Panc1 (cell line): Measurements from ENCODE around the gene GRIA4. TPM values are rescaled to one million over a fixed set of nuclear protein-coding genes. Genes with fewer than 3 reads are reported as not detected.

Experiments
- ATAC-seq: fragments of 200-7000 bp; cut with Tn5 transposase; 2 replicates; pipeline ENCODE4 v1.9.1; 2020; ENCODE audit warnings: mild to moderate bottlenecking, moderate library complexity
- BruUV-seq: library from RNA; stranded (reverse); fragments of 400-500 nt; replicated peaks from 2 replicates; lab custom pipeline; 2021; lab: Mats Ljungman, UMichigan
- CTCF ChIA-PET: fragments of 300-600 bp; sonication (Branson Sonifier 250); formaldehyde crosslinking; loops from one replicate; lab custom pipeline; 2022; ENCODE audit warnings: antibody characterized with exemption; lab: Charles Lee
- POLR2A ChIA-PET: fragments of 300-600 bp; sonication (Branson Sonifier 250); formaldehyde crosslinking; loops from one replicate; lab custom pipeline; 2022; ENCODE audit warnings: antibody characterized with exemption; lab: Charles Lee
- DNase-seq: peaks from one replicate; pipeline ENCODE4 v3.0.0-alpha.2; 2010; ENCODE audit warnings: low read depth, low spot score
- H3K27ac ChIP-seq: 2 replicates; pipeline ENCODE4 v1.5.1; 2011; ENCODE audit warnings: mild to moderate bottlenecking, low read length, inconsistent platforms
- H3K27me3 ChIP-seq: fragments of 200-500 bp; sonication (Bioruptor generic); 2 replicates; pipeline ENCODE4 v1.6.0; 2014; ENCODE audit warnings: low read length, inconsistent platforms; ENCODE audit not compliant: control insufficient read depth, insufficient read depth
- H3K36me3 ChIP-seq: fragments of 200-500 bp; sonication (Bioruptor generic); 2 replicates; pipeline ENCODE4 v1.5.1; 2014; ENCODE audit warnings: inconsistent platforms, mild to moderate bottlenecking, low read length, moderate library complexity; ENCODE audit not compliant: control insufficient read depth, insufficient read depth
- H3K4me1 ChIP-seq: 2 replicates; pipeline ENCODE4 v1.5.1; 2011; ENCODE audit warnings: inconsistent platforms, mild to moderate bottlenecking, low read length, moderate library complexity; ENCODE audit not compliant: control insufficient read depth, insufficient read depth
- H3K4me3 ChIP-seq, 2 experiments: 2 replicates each; pipeline ENCODE4 v1.5.1; 2011 to 2012; ENCODE audit warnings: low read depth in 2 of 2, low read length in 2 of 2, mild to moderate bottlenecking in 2 of 2, inconsistent platforms in 1 of 2, moderate library complexity in 1 of 2
- H3K9me3 ChIP-seq: fragments of 200-500 bp; sonication (Bioruptor generic); 2 replicates; pipeline ENCODE4 v1.5.1; 2014; ENCODE audit warnings: low read depth, mild to moderate bottlenecking, inconsistent platforms, low read length, moderate library complexity; ENCODE audit not compliant: control insufficient read depth, insufficient read depth
- CTCF ChIP-seq: fragments of 450-650 bp; IDR thresholded peaks from 2 replicates; pipeline ENCODE4 v1.5.1; 2017; ENCODE audit warnings: mild to moderate bottlenecking
- POLR2AphosphoS5 ChIP-seq: IDR thresholded peaks from 2 replicates; pipeline ENCODE4 v1.6.1; 2012; ENCODE audit warnings: mild to moderate bottlenecking, low read depth, low read length, moderate library complexity
- REST ChIP-seq, 2 experiments: IDR thresholded peaks; 2 replicates each; pipeline ENCODE4 v1.6.1; 2011 to 2012; ENCODE audit warnings: low read depth in 2 of 2, control low read depth in 1 of 2, low read length in 1 of 2, mild to moderate bottlenecking in 1 of 2, moderate library complexity in 1 of 2; ENCODE audit not compliant: insufficient read depth in 1 of 2
- SIN3A ChIP-seq: IDR thresholded peaks from 2 replicates; pipeline ENCODE4 v1.6.1; 2012; ENCODE audit warnings: low read depth, mild to moderate bottlenecking, low read length, moderate library complexity, borderline replicate concordance; ENCODE audit not compliant: insufficient read depth
- TCF7L2 ChIP-seq: IDR thresholded peaks from 2 replicates; pipeline ENCODE4 v1.6.1; 2011; ENCODE audit warnings: mild to moderate bottlenecking, low read depth, low read length, inconsistent platforms
- in situ Hi-C: cut with HindIII; loops from 2 replicates; pipeline ENCODE4 v1.10.0; 2016; ENCODE audit warnings: low sequenced_read_pairs, low pct_unique_long_range_greater_than_20kb
- intact Hi-C: fragments of 100-400 bp; cut with micrococcal nuclease; formaldehyde crosslinking; loops from one replicate; pipeline ENCODE4 v1.10.0; 2022; ENCODE audit not compliant: unreplicated experiment
- total RNA-seq: library from RNA; stranded (reverse); gene quantifications from one replicate; pipeline ENCODE4 v1.2.1, GENCODE V29; 2021; ENCODE audit not compliant: unreplicated experiment

Gene GRIA4
- total RNA-seq, 1 experiment from 2014 or later = not detected

- no peak overlapping the region for H3K27ac ChIP-seq
- no peak for DNase-seq
Observed at GRCh38 chr11:105918039-105918438, 308.2 kb downstream of the GRIA4 start.

DNA sequence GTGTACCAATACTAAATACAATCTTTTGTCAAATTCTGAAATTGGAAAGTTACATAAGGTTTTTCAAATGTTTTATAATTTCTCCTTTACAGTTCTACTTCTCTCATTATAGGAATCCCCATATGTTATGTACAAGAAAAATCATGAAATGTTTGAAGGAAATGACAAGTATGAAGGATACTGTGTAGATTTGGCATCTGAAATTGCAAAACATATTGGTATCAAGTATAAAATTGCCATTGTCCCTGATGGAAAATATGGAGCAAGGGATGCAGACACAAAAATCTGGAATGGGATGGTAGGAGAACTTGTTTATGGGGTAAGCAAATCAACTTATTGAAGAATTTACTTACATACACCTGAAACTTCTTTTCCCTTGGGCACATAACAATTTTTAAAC is 308.7 kb downstream of the GRIA4 start:
- ChIA-PET CTCF (no interaction called here), POLR2A (no interaction called here)
- Histone ChIP-seq H3K4me1 (no peaks in the 10 kb centered on the region), H3K9me3 (no peaks in the 10 kb centered on the region), H3K27me3 (no peaks in the 10 kb centered on the region), H3K27ac (no peak overlapping the region), H3K36me3 (no peaks in the 10 kb centered on the region), H3K4me3 (no peak overlapping the region)
- BruUV-seq = no TSS peak
- TF ChIP-seq CTCF = no peak
- no peak for TF ChIP-seq TCF7L2
- no peak for TF ChIP-seq POLR2AphosphoS5
- no peak for TF ChIP-seq REST (IDR thresholded peaks at IDR 0.05; ENCODE audit: insufficient read depth in 1 of 2, low read depth in 2 of 2, low read length in 1 of 2)
- TF ChIP-seq SIN3A = no peak
- ATAC-seq = no peak
- DNase-seq = no peak
- in situ Hi-C loops (no loop called here), intact Hi-C loops (no loop called here)

More at GRCh38 chr11:105918039-105918438, 308.2 kb downstream of the GRIA4 start:
- no peak for TF ChIP-seq TCF7L2
- no peak for TF ChIP-seq CTCF
- no peak for TF ChIP-seq REST (IDR thresholded peaks at IDR 0.05; ENCODE audit: insufficient read depth in 1 of 2, low read depth in 2 of 2, low read length in 1 of 2)
- in situ Hi-C loops = no loop called here
- ChIA-PET CTCF (no interaction called here), POLR2A (no interaction called here)
- BruUV-seq = no TSS peak
- intact Hi-C loops = no loop called here
- Histone ChIP-seq H3K4me3 (no peak overlapping the region), H3K9me3 (no peaks in the 10 kb centered on the region), H3K27me3 (no peaks in the 10 kb centered on the region), H3K4me1 (no peaks in the 10 kb centered on the region), H3K36me3 (no peaks in the 10 kb centered on the region)
- ATAC-seq = no peak
